Endometrial microvascular endothelial cells (primary cell): ENCODE results near the gene GABRB1. TPM values are rescaled to one million over a fixed set of nuclear protein-coding genes. Genes with fewer than 3 reads are reported as not detected.

ENCODE experiments used
- in situ Hi-C: cut with HindIII; loops from 2 replicates; pipeline ENCODE4 v1.10.0; 2017; ENCODE audit warnings: low sequenced_read_pairs, low pct_unique_long_range_greater_than_20kb; ENCODE audit errors: inconsistent ontology term
- total RNA-seq: library from RNA; depleted of rRNA; stranded (reverse); fragments of >200 nt; gene quantifications from one replicate; pipeline ENCODE4 v1.2.3, GENCODE V29; 2015; ENCODE audit errors: inconsistent ontology term

The GABRB1 gene
- total RNA-seq, 1 donor from 2014 or later: not detected

DNA sequence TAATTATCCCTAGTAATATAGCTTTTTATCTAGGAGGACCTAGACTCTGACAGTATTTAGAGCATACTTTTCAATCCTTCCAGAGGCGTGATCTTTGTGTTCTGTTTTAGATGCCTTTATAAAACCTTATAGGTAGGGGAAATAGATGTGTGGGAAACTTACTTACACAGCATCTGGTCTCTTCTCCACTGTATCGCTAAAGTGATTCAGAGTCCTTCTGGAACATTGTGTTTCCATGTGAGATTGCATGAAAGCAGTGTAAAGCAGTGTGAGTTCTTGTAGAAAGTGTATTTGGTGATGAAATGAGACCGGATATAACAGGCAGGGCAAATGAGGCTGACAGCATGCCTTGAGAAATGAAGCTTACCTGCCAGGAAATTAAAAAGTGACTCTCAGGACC lies 9.5 kb downstream of the GABRB1 start:
- in situ Hi-C loops: no loop called here

- in situ Hi-C loops: no loop called here
These were observed 12.5 kb downstream of the GABRB1 start for GRCh38 chr4:47043821-47044220.

GRCh38 chr4:47045261-47045660 lies 13.9 kb downstream of the GABRB1 start:
- in situ Hi-C loops: no loop called here

DNA sequence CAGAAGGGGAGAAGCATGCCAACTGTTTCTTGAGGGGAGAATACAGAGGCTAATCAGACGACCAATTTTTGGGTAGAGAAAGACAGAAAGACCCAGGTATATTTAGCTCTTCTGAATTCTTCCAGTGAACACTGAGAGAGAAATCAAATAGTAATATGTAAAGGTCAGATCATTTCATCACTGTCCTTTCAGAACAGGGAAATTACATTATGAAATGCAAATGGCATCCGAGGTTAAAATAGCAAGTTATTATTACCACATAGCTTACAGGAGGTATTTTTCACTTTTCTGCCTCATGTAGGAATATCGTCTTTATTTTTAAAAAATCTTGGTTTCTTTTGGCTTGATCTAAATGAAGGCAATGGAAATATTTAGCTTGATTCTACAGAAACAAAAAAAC lies 18.0 kb downstream of the GABRB1 start:
- in situ Hi-C loops: no loop called here

GRCh38 chr4:47050761-47051725 lies 19.7 kb downstream of the GABRB1 start:
- in situ Hi-C loops: no loop called here

DNA sequence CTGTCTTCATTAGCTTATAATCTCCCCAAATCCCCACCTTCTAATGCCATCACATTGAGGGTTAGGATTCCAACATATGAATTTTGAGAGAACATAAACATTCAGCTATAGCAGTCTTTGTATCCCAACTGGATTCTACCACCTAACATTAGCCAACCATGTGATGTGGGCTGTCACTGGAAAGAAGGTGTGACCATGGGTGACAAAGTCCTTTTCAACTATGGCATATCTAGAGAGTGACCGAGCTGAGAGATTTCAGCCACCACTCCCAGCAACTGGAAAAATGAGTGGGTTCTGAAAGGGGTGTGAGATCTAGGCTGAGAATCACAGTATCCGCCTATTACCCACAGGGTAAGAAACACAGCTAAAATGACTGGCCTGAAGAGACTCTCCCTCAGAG lies 22.1 kb downstream of the GABRB1 start:
- in situ Hi-C loops: no loop called here

- in situ Hi-C loops: no loop called here
These were observed 22.8 kb downstream of the GABRB1 start for GRCh38 chr4:47054130-47054529.

DNA sequence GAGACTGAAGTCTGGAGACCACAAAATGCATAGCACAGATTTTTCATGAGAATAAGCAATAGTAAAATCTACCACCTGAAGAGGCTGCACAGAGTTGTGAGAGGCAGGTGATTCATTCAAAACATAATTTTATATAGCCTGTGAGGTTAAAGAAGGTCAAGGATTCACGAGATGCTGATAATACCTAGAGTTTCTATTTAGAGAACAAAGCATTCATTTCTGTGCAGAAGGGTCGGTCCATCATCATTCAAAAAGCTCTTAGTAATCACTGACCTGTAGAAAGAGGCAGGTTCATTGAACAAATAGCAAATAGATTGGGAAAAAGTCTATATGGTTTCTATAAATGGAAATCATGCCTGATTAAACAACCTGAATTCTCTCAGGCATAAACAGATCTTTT lies 26.6 kb downstream of the GABRB1 start:
- in situ Hi-C loops: no loop called here

- in situ Hi-C loops: no loop called here
These were observed 29.2 kb downstream of the GABRB1 start for GRCh38 chr4:47060561-47060960.

DNA sequence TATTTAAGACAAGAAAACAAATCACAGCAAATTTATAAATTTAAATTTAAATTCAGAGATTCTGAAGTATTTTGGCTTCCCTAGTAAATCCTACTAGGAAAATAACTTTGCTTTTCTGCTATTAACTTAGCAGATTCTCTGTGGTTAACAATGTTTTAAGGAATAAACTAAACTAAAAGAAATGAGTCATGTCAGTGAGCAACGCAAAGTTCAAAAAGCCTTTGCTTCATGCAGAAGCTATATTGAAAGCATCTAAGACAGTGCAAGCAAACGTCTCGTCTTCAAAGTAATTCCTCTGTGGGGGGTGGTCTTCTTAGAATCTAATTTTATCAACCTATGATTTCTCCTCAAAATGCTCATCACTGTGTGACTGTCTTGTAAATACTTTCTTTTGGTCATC lies 30.1 kb downstream of the GABRB1 start:
- in situ Hi-C loops: no loop called here

GRCh38 chr4:47065051-47065481 lies 33.7 kb downstream of the GABRB1 start:
- in situ Hi-C loops: no loop called here

DNA sequence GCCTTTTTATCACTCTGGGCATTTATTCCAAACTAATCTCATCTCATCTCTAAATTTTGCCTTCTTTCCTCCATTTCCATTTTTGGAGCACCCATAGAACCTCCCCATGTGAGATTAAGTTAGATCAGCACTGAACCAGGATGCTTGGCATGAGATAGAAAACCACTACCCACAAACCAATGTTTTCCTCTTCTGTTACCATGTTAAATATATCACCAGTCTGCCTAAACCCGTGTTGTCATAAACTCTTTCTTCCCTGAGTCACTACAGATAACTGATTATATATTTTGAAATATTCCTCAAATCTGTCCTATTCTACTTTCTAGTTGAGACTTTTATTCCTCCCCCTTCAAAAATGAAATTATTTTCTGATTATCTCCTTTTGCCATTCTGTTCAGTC lies 37.6 kb downstream of the GABRB1 start:
- in situ Hi-C loops: no loop called here

GRCh38 chr4:47071901-47072341 lies 40.6 kb downstream of the GABRB1 start:
- in situ Hi-C loops: no loop called here

GRCh38 chr4:47073647-47074046 lies 42.3 kb downstream of the GABRB1 start:
- in situ Hi-C loops: no loop called here

GRCh38 chr4:47074816-47075215 lies 43.4 kb downstream of the GABRB1 start:
- in situ Hi-C loops: no loop called here

DNA sequence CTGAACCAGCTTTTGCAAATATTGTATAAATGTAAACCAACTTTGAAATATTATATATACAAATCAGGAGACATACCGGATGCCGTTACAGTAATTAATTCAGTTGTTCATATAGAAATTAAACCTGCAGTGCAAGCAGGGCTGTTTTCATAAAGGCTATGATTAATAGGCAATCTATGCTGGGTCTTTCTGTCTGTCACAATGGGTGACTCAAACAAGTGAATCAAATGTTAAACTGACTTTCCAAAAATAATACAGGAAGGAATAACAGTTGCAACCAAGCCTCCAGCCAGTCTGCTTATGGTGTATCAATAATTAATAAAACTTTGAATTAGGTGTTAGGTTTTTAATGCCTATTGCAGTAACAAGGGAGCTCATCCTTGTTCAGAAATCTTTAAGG lies 43.9 kb downstream of the GABRB1 start:
- in situ Hi-C loops: no loop called here

- in situ Hi-C loops: no loop called here
These were observed 44.6 kb downstream of the GABRB1 start for GRCh38 chr4:47075919-47076318.

DNA sequence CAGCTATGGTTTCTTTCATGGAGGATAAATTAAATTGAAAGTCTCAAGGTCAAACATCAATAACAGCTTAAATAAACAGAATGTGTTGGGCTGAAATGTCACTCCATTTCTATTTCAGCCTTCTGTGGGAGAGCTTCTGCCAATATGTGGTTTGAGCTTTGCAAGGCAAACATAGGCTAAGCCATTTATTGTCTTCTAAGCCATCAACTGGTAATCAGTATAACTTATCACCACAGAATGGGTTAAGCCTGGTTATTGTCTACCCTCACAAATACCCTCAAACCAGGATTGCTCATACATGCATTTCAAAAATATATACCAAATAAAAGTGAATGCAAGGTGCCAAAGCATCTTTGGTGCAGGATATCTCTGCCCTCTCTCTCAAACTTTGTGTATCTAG lies 52.7 kb downstream of the GABRB1 start:
- in situ Hi-C loops: no loop called here

- in situ Hi-C loops: no loop called here
These were observed 53.4 kb downstream of the GABRB1 start for GRCh38 chr4:47084795-47085194.

- in situ Hi-C loops: no loop called here
These were observed 56.9 kb downstream of the GABRB1 start for GRCh38 chr4:47088298-47088697.

DNA sequence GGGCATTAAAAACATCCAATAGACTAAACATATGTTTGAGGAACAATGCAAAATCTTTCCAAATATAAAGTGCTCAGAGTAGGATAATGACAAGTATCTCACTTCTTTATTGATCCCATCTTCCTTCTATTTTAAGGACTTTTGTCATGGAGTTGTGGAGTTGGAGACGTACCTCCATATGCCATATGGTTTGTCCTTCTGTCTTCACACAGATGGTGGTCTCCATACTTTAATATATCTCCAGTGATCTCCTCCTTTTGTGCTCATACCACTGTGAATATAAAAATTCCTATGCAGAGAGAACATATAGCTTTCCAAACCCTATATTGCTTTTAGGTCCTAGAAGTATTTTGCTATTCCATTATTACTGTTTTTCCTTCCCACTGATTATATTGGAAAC lies 64.5 kb downstream of the GABRB1 start:
- in situ Hi-C loops: no loop called here
